HuH-7.5 (cell line): ENCODE data around the gene GPR141.

ENCODE experiments used
- DNase-seq: peaks from one replicate; pipeline ENCODE4 v3.0.0; 2011; ENCODE audit warnings: low spot score

The GPR141 gene

GRCh38 chr7:37683246-37684120 is at the start of gene GPR141:
GPR141 (plus strand) TSS chr7:37683766; CDS start chr7:37740394, 56,628 bp downstream.
- no peak for DNase-seq

DNA sequence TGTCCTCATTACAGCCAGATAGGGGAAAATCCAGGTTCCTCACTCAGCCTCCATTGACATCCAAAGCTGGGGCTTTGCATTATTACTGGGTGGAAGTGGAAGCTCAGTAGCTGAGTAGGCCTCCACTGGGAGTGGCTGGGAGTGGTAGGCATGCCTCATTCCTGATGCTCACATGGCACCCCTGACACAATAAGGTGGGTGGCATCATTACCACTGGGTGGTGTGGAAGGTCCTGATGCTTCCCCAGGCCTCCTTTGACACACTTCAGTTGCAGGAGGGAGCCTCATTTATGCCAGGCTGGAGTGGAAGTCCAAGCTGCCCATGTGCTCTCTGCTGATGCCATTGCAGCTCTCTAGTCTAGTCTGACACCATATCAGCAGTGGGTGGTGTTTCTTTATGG is 48.2 kb upstream of the GPR141 start:
- DNase-seq: no peak

- DNase-seq: no peak
Measured at GRCh38 chr7:37642028-37642540, 41.5 kb upstream of the GPR141 start.

DNA sequence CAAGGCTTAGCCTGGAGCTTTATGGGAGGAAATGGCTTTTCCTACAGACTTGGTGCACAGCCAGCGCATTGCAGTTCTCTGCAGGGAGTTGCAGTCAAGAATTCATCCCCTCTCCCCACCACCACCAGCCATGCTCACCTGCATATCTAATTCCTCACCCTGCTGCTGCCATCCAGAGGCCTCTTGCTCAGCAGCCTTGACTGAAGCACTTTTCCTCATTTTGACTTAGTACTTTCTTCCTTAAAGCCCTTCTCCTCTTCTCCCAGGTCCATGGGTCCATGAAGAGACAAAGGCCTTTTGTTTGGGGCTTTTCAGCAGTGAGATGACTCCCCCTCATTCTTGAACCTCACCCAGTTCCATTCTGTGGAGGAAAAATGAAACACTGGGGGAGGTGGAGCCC is 39.7 kb upstream of the GPR141 start:
- no peak for DNase-seq

DNA sequence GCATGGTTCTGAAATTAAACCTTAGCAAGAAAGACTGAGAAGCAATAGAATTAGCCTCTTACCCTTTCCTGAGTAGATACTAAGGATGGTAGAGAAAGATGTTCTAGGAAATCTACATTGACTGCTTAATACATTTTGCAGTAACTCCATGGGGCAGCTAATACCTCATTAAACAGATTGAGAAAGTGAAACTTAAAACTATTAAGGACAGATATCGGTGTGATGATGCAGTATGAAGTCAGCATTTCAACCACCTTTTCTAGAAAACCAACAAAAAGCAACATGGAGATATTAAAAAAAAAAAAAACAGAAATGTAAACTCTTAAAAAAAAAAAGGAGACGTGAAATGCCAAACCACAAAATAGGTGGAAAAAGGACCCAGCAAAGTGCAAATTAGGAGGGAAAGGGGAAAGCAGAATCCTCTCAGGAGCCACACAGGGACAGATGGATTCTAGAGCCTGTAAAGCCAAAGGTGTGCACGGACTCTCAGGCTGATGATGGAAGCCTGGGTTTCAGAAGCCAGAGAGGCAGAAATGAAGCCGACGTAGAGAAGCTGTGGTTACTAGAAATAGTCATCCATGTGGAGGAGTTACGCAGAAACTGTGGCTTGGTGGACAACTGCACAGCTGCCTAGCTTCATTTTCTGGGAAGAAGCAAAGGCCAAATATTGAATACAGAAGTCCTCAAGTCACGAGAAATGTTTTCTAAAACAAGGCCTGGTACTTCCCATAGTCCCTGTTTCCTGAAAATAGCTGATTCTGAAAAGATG is 38.1 kb upstream of the GPR141 start:
- no peak for DNase-seq

- DNase-seq: no peak
Measured at GRCh38 chr7:37656913-37657530, 26.5 kb upstream of the GPR141 start.

GRCh38 chr7:37657816-37658215 is 25.8 kb upstream of the GPR141 start:
- DNase-seq: no peak

- DNase-seq: no peak
Measured at GRCh38 chr7:37659971-37660565, 23.5 kb upstream of the GPR141 start.

- no peak for DNase-seq
Measured at GRCh38 chr7:37660614-37661013, 23.0 kb upstream of the GPR141 start.

GRCh38 chr7:37663693-37664092 is 19.9 kb upstream of the GPR141 start:
- DNase-seq: no peak

DNA sequence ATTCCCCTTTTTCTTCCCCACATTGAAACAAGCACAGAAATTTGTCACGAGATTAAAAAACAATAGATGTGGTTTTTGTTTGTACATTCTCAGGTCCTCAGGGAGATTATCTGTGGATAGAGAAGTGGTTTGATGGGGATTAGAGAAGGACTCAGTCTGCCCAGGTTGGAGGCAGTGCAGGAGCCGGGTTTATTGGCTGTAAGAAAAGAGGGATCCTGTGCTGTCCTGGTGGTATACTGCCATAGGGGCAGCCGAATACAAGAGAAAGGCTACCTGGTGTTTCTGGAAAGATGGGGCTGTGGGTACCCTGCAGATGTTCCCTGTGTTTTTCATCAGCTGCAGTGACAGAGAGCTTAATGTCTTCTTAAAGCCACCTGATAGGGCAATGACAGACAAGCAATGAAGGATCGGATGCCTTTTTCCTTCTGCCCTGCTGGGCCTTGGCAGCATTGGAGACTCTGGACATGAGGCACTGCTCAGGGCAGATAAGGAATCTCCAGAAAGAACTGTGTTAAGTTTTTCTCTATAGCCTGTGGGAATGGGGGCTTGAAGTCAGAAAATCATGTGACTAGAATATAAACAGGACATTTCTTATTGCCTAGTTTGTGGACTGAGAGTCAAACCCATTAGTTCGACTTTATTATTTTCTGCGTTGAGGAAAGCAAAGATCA is 18.1 kb upstream of the GPR141 start:
- DNase-seq: no peak

- no peak for DNase-seq
Measured at GRCh38 chr7:37666026-37666799, 17.4 kb upstream of the GPR141 start.

DNA sequence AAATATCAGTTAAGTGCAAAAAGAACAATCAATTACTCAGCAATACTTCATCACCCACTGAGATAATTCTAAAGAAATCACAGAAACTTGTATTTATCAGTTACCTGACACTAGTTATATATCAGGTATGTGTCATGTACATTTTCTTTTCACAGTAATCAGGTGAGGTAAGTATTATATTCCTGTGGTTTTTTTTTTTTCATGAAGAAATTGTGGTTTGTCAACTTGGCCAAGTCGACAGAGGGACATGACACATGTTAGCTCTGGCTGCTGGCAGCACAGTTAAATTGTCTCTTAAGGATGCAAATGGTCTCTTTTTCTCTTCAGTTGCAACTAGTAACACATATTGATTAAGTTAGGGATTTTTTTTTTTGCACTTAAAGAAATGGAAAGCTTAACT is 13.7 kb upstream of the GPR141 start:
- DNase-seq: no peak

DNA sequence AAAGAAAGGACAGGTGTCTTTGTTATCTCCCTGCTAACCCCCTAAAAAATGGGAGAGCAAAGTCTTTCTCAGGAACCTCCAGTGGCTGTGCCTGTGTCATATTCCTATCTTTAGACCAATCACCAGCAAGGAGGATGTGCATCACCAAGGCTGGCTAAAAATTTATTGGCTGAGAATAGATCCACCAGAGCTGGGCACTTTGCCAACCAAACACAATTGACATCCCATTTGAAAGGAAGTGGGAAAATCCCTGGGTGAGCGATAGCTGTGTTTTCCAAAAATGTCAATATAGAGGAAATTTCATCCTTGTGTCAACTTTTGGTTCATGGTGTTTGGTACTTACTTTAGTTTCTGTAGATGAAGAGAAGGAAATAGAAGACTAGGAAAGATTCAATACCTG is 13.1 kb upstream of the GPR141 start:
- DNase-seq: no peak

GRCh38 chr7:37671876-37672275 is 11.7 kb upstream of the GPR141 start:
- DNase-seq: no peak

GRCh38 chr7:37672926-37673325 is 10.6 kb upstream of the GPR141 start:
- no peak for DNase-seq

- DNase-seq: no peak
Measured at GRCh38 chr7:37673523-37673922, 10.0 kb upstream of the GPR141 start.

- DNase-seq: no peak
Measured at GRCh38 chr7:37674531-37674930, 9.0 kb upstream of the GPR141 start.

GRCh38 chr7:37675749-37676148 is 7.8 kb upstream of the GPR141 start:
- no peak for DNase-seq

- no peak for DNase-seq
Measured at GRCh38 chr7:37684927-37685326, 1.4 kb downstream of the GPR141 start.
